Stimulated activated CD8-positive, alpha-beta memory T cell treated with anti-CD3 and anti-CD28 coated beads, Interleukin-15, amount 100 ng/mL, for 1 hour (primary cell): Measurements from ENCODE around the gene LHFPL3.

ENCODE experiments used
- DNase-seq: peaks from one replicate; pipeline ENCODE4 v3.0.0-alpha.2; 2020; ENCODE audit warnings: low read depth

LHFPL3 gene

GRCh38 chr7:104801022-104801421 is 472.6 kb downstream of the LHFPL3 start:
- DNase-seq, result no peak

- DNase-seq, result no peak
These were observed 475.5 kb downstream of the LHFPL3 start for GRCh38 chr7:104803931-104804330.

- no peak for DNase-seq
These were observed 476.3 kb downstream of the LHFPL3 start for GRCh38 chr7:104804696-104805095.

GRCh38 chr7:104805449-104806317 is 477.3 kb downstream of the LHFPL3 start:
- no peak for DNase-seq

- DNase-seq, result no peak
These were observed 479.3 kb downstream of the LHFPL3 start for GRCh38 chr7:104807671-104808070.

DNA sequence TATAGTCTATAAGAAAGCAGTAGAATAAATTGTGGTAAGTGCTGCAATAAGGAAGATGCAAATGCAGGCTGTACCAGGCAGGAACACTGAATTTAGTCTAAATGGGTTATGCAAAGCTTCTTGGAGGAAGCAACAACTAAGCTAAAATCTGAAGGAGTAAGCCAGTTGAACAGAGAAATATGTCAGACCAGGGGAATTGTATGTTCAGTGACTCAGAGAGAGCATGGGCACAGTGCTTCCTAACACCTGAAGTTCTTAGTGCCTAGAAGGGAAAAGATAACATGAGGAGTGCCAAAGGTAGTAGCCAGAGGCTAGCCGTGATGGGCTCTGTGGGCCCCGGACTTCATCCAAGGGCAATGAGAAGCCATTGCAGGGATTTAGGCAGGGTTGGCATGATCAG is 481.5 kb downstream of the LHFPL3 start:
- no peak for DNase-seq

- no peak for DNase-seq
These were observed 485.7 kb downstream of the LHFPL3 start for GRCh38 chr7:104814126-104814525.

- DNase-seq, result no peak
These were observed 486.4 kb downstream of the LHFPL3 start for GRCh38 chr7:104814671-104815400.

DNA sequence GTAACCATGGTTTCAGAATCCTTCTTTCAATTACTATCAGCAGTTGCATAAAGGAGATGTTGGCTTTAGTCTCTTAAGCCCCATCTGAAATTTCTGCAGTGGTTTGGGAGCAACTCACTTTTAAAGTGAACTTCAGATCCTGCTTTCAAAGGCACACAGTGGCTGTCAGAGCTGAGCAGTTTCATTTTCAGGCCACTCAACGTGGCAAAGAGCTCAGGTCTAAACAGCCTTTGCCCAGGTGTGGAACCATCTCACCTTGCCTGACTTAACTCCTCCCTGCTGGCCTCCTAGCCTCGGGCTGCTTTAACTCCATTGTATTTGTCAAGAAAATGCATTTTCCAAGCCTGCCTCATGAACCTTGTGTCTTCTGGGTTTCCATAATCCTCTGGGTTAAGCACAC is 488.1 kb downstream of the LHFPL3 start:
- DNase-seq, result no peak

DNA sequence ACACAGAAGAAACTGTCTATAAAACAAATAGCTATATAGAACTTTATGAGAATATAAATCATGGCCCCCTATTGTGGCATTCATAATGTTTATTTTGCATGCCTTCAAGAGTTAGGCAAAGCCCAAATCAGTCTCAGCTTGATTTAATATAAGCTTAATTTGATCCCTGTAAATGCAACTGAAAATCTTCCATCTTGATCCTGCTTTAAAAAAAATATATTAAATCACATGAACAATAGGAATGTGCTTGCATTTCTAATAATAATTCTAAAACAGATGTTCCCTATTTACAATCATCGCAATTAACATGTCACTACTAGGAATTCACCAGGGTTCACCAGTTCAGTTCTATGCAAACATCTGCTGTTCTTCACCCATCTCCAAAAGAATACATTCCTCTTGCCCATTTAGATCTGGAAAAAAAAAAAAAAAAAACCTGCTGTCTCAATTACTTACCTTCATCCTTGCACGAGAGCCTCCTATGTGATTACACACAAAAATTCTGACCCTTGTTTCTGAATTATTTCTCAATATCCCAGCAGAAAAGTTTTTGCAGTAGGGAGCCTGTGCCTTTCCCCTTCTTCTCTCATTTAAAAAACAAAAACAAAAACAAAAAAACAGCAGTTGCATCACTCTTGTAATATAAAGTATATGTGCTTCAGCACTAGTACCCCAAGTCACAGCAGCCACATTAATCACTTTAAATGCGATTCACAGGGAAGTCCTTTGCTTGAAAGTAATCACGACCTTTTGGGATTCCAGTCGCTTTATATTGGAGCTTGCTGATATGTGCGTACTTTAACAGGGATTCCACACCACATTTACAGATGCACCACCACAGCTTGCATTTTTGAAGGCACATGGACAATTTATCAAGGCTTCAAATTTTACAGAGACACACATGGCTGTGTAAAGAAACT is 490.8 kb downstream of the LHFPL3 start:
- no peak for DNase-seq

DNA sequence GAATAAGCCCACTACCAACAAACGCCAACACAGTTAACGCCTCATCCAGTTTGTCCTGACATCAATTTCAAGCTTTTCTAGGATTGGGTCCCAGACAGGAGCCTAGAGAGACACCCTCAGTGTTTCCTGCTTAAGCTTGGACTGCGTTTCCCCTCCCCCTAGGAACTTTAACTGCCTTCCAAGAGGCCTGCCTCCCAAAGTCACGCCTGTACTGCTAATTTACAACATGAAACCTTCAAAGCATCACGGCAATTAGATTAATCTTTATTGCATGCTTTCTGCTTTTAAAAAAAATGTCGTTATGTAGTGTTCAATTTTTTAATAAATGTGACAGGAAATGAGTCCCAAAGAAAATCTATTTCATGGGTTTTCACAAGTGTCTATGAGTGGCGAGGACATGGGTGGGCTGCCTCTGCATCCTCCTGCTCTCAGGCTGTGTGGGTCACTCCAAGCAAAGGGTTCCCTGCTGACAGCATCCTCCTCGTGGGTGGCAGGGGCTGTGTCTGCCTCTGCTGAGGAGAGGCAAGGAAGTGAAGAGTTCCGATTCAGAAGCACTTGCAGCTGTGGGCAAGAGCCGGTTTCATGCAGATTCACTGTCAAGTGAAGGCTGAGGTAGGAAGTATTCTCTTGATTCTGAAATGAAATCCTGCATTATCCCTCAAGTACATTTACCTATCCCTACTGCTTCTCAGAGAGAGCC is 492.6 kb downstream of the LHFPL3 start:
- no peak for DNase-seq

- no peak for DNase-seq
These were observed 494.8 kb downstream of the LHFPL3 start for GRCh38 chr7:104823177-104823576.

DNA sequence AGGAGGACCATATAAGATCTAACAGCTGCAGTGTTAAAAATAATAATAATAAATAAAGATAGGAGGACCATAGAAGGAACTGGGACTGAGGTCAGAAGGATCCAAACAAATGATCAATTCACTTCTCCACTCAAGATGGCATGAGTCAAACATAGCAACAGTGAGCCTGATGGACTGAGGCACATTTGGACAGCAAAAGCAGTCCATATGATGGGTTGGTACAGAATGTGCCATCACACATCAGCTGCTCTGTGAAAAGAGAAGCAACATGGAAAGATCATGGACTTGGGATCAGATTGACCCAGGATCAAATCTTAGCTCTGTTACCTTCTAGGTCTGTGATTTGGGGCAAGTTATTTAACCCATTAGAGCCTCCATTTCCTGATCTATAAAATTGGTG is 496.7 kb downstream of the LHFPL3 start:
- DNase-seq, result no peak

GRCh38 chr7:104826135-104826534 is 497.7 kb downstream of the LHFPL3 start:
- DNase-seq, result no peak

DNA sequence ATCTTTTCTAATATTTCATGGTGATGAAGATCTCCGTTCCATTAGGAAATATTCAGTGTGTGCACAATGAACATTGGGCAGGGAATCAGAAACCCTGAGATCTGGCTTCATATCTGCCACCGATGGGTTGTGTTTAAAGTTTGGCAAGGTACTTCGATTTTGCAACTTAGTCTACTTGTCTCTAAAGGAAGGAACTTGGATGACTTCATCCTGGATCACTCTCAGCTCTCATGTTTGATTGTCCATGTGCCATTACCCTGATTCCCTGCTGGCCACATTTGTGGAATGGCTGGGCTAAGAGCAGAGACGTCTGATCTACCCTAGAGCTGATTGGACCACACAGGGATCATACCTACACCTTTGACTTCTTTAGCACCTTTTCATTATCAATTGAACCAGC is 508.6 kb downstream of the LHFPL3 start:
- DNase-seq, result no peak

DNA sequence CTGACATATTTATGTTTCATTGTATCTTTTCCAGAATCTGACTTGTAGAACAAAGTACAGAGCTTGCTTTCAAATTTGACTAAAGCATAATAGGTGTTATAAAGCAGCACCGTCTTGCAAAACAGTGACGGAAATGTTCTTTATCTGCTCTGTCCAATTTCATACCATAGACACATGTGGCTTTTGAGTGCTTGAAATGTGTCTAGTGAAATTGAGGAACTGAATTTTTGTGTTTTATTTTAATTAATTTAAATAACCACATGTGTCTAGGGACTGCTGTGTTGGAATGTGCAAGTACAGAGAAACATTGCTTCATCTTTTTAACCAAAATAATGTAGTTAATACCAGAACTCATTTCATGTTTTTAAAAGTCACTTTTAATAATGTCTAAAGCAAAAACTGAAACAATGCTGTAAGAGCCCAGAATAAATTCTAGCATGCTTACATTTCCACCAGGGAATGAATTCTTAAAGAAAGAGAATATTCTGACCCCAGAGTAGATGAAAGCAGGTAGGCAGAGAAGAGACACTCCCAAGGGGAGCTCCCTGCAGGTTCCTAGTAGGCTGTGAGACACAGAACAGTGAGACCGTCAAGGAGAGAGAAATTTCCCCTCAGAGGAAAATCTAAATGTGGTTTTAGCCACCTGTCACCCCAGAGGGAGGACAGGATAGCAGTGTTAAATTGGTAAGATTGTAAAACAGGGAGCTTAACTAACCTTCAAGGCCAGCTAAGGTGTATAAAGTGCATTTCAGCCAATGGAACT is 510.3 kb downstream of the LHFPL3 start:
- no peak for DNase-seq

- DNase-seq, result no peak
These were observed 511.4 kb downstream of the LHFPL3 start for GRCh38 chr7:104839842-104840241.

- DNase-seq, result no peak
These were observed 513.4 kb downstream of the LHFPL3 start for GRCh38 chr7:104841798-104842197.

- DNase-seq, result no peak
These were observed 514.8 kb downstream of the LHFPL3 start for GRCh38 chr7:104843198-104843597.

GRCh38 chr7:104845557-104845956 is 517.2 kb downstream of the LHFPL3 start:
- DNase-seq, result no peak

DNA sequence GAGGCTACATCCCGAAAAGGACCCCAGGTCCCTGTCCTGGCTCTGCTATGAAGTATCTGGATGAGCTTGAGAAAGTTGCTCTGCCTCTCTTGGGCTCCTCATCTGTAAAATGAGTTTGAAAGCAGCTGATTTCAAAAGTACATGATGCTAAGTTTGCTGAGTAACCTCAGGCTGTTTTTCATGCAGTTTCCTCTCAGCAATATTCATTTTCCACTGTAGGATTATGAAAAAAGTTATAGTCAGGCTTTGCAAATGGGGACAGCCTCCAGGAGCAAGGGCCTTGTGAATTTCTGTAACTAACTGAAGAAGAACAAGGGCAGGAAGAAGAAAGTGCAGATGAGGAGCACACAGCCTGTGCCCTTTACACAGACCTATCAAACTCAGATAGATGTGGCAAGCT is 518.3 kb downstream of the LHFPL3 start:
- no peak for DNase-seq
